Ishikawa (cell line): ENCODE data around the gene POU3F1.

Source experiments
- CEBPB ChIP-seq: IDR thresholded peaks from 2 replicates; pipeline ENCODE4 v1.6.1; 2012
- CREB1 ChIP-seq: IDR thresholded peaks from 2 replicates; pipeline ENCODE4 v1.6.1; 2012; ENCODE audit warnings: low read depth
- YY1 ChIP-seq: IDR thresholded peaks from 2 replicates; pipeline ENCODE4 v1.6.1; 2012; ENCODE audit warnings: low read depth

GRCh38 chr1:38003261-38004250 lies 43.0 kb downstream of the POU3F1 start:
- TF ChIP-seq YY1 = no peak
- no peak for TF ChIP-seq CEBPB
- TF ChIP-seq CREB1 = no peak
